ENCODE results near the gene SCGB1C2. TPM values are rescaled to one million over a fixed set of nuclear protein-coding genes. Genes with fewer than 3 reads are reported as not detected.

The SCGB1C2 gene
- total RNA-seq, 1 experiment from 2014 or later = not detected

DNA sequence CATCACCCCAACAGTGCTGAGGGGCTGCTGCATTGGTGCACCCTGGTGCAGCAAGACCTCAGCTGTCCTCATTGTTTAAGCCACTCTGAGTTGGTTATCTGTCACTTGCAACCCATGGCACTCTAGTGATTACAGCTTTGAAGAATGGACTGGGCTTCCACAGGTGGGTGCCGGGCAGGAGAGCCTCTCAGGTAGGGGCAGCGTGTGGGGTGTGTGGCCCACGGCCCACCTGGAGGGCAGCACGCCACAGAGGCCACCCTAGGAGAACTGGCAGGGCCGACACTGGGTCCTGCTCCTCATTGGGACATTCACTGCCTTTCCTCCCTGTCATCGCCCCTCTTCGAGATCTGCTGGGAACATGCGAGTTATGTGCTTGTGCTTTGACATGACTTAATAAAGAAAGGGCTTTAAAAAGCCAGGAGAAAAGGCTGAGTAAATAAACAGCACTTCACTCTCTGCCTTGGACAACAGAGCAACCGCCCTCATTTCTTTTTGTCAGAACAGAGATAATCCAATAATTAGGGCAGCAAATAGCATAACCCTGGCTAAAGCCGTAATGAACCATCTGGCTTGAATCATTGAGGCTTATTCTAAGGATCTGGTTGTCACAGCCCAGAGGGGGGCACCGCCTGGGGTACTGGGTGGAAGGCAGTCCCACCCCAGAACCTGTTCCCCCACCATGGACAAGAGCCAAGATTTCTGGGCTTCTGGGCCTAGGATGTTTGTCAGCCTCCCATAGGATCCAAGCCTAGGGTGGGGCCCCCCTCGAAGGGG is 41.1 kb downstream of the SCGB1C2 start:
- ATAC-seq (no peak), DNase-seq (ENCODE audit: low spot score) (no peak)
- POLR2A ChIA-PET = no interaction called here
- Mint-ChIP-seq H3K27ac (no peak overlapping the region), H3K36me3 (no peaks in the 10 kb centered on the region), H3K9me3 (no peaks in the 10 kb centered on the region), H3K4me1 (peaks cover 12% of the 10 kb centered on the region), H3K4me3 (no peak overlapping the region), H3K27me3 (ENCODE audit: low read depth) (peaks cover 40% of the 10 kb centered on the region)
- CTCF ChIA-PET = interaction anchor here (1.1 kb wide), 1 partner anchor 130 kb away, joined by 4 read pairs; no protein-coding TSS in a partner anchor
- TF ChIP-seq CBFB (CRISPR knock-in tag; IDR thresholded peaks at IDR 0.05; ENCODE audit: low read depth) (no peak), PRRX2 (CRISPR knock-in tag; IDR thresholded peaks at IDR 0.05) (no peak), IRF2 (CRISPR knock-in tag; IDR thresholded peaks at IDR 0.05; ENCODE audit: borderline replicate concordance, low read depth) (no peak), SMAD4 (CRISPR knock-in tag; IDR thresholded peaks at IDR 0.05) (no peak), GRHL2 (CRISPR knock-in tag; IDR thresholded peaks at IDR 0.05; ENCODE audit: insufficient replicate concordance, severe bottlenecking) (no peak), ATF1 (CRISPR knock-in tag; IDR thresholded peaks at IDR 0.05) (no peak), ZNF263 (CRISPR knock-in tag; IDR thresholded peaks at IDR 0.05; ENCODE audit: low read depth) (no peak), ZNF138 (CRISPR knock-in tag; conservative IDR thresholded peaks at IDR 0.05) (no peak), ZBTB21 (CRISPR knock-in tag; IDR thresholded peaks at IDR 0.05; ENCODE audit: borderline replicate concordance) (no peak), GTF2I (CRISPR knock-in tag; conservative IDR thresholded peaks at IDR 0.05) (no peak), ZNF317 (CRISPR knock-in tag; IDR thresholded peaks at IDR 0.05; ENCODE audit: borderline replicate concordance, low read depth) (no peak), HMGA2 (CRISPR knock-in tag; IDR thresholded peaks at IDR 0.05) (no peak)
- TF ChIP-seq, protein P1, sequence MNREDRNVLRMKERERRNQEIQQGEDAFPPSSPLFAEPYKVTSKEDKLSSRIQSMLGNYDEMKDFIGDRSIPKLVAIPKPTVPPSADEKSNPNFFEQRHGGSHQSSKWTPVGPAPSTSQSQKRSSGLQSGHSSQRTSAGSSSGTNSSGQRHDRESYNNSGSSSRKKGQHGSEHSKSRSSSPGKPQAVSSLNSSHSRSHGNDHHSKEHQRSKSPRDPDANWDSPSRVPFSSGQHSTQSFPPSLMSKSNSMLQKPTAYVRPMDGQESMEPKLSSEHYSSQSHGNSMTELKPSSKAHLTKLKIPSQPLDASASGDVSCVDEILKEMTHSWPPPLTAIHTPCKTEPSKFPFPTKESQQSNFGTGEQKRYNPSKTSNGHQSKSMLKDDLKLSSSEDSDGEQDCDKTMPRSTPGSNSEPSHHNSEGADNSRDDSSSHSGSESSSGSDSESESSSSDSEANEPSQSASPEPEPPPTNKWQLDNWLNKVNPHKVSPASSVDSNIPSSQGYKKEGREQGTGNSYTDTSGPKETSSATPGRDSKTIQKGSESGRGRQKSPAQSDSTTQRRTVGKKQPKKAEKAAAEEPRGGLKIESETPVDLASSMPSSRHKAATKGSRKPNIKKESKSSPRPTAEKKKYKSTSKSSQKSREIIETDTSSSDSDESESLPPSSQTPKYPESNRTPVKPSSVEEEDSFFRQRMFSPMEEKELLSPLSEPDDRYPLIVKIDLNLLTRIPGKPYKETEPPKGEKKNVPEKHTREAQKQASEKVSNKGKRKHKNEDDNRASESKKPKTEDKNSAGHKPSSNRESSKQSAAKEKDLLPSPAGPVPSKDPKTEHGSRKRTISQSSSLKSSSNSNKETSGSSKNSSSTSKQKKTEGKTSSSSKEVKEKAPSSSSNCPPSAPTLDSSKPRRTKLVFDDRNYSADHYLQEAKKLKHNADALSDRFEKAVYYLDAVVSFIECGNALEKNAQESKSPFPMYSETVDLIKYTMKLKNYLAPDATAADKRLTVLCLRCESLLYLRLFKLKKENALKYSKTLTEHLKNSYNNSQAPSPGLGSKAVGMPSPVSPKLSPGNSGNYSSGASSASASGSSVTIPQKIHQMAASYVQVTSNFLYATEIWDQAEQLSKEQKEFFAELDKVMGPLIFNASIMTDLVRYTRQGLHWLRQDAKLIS (CRISPR knock-in tag; IDR thresholded peaks at IDR 0.05; ENCODE audit: borderline replicate concordance) = no peak
- TF ChIP-seq, protein P2, sequence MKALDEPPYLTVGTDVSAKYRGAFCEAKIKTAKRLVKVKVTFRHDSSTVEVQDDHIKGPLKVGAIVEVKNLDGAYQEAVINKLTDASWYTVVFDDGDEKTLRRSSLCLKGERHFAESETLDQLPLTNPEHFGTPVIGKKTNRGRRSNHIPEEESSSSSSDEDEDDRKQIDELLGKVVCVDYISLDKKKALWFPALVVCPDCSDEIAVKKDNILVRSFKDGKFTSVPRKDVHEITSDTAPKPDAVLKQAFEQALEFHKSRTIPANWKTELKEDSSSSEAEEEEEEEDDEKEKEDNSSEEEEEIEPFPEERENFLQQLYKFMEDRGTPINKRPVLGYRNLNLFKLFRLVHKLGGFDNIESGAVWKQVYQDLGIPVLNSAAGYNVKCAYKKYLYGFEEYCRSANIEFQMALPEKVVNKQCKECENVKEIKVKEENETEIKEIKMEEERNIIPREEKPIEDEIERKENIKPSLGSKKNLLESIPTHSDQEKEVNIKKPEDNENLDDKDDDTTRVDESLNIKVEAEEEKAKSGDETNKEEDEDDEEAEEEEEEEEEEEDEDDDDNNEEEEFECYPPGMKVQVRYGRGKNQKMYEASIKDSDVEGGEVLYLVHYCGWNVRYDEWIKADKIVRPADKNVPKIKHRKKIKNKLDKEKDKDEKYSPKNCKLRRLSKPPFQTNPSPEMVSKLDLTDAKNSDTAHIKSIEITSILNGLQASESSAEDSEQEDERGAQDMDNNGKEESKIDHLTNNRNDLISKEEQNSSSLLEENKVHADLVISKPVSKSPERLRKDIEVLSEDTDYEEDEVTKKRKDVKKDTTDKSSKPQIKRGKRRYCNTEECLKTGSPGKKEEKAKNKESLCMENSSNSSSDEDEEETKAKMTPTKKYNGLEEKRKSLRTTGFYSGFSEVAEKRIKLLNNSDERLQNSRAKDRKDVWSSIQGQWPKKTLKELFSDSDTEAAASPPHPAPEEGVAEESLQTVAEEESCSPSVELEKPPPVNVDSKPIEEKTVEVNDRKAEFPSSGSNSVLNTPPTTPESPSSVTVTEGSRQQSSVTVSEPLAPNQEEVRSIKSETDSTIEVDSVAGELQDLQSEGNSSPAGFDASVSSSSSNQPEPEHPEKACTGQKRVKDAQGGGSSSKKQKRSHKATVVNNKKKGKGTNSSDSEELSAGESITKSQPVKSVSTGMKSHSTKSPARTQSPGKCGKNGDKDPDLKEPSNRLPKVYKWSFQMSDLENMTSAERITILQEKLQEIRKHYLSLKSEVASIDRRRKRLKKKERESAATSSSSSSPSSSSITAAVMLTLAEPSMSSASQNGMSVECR (CRISPR knock-in tag; IDR thresholded peaks at IDR 0.05; ENCODE audit: borderline replicate concordance) = no peak
- TF ChIP-seq, protein P3, sequence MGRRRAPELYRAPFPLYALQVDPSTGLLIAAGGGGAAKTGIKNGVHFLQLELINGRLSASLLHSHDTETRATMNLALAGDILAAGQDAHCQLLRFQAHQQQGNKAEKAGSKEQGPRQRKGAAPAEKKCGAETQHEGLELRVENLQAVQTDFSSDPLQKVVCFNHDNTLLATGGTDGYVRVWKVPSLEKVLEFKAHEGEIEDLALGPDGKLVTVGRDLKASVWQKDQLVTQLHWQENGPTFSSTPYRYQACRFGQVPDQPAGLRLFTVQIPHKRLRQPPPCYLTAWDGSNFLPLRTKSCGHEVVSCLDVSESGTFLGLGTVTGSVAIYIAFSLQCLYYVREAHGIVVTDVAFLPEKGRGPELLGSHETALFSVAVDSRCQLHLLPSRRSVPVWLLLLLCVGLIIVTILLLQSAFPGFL (CRISPR knock-in tag; IDR thresholded peaks at IDR 0.05; ENCODE audit: borderline replicate concordance) = no peak
- TF ChIP-seq, protein P4, sequence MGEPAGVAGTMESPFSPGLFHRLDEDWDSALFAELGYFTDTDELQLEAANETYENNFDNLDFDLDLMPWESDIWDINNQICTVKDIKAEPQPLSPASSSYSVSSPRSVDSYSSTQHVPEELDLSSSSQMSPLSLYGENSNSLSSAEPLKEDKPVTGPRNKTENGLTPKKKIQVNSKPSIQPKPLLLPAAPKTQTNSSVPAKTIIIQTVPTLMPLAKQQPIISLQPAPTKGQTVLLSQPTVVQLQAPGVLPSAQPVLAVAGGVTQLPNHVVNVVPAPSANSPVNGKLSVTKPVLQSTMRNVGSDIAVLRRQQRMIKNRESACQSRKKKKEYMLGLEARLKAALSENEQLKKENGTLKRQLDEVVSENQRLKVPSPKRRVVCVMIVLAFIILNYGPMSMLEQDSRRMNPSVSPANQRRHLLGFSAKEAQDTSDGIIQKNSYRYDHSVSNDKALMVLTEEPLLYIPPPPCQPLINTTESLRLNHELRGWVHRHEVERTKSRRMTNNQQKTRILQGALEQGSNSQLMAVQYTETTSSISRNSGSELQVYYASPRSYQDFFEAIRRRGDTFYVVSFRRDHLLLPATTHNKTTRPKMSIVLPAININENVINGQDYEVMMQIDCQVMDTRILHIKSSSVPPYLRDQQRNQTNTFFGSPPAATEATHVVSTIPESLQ (CRISPR knock-in tag; IDR thresholded peaks at IDR 0.05) = no peak
- TF ChIP-seq, protein P5, sequence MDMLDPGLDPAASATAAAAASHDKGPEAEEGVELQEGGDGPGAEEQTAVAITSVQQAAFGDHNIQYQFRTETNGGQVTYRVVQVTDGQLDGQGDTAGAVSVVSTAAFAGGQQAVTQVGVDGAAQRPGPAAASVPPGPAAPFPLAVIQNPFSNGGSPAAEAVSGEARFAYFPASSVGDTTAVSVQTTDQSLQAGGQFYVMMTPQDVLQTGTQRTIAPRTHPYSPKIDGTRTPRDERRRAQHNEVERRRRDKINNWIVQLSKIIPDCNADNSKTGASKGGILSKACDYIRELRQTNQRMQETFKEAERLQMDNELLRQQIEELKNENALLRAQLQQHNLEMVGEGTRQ (CRISPR knock-in tag; IDR thresholded peaks at IDR 0.05) = no peak
- TF ChIP-seq, protein P6, sequence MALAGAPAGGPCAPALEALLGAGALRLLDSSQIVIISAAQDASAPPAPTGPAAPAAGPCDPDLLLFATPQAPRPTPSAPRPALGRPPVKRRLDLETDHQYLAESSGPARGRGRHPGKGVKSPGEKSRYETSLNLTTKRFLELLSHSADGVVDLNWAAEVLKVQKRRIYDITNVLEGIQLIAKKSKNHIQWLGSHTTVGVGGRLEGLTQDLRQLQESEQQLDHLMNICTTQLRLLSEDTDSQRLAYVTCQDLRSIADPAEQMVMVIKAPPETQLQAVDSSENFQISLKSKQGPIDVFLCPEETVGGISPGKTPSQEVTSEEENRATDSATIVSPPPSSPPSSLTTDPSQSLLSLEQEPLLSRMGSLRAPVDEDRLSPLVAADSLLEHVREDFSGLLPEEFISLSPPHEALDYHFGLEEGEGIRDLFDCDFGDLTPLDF (CRISPR knock-in tag; IDR thresholded peaks at IDR 0.05) = no peak
- TF ChIP-seq, protein P7, sequence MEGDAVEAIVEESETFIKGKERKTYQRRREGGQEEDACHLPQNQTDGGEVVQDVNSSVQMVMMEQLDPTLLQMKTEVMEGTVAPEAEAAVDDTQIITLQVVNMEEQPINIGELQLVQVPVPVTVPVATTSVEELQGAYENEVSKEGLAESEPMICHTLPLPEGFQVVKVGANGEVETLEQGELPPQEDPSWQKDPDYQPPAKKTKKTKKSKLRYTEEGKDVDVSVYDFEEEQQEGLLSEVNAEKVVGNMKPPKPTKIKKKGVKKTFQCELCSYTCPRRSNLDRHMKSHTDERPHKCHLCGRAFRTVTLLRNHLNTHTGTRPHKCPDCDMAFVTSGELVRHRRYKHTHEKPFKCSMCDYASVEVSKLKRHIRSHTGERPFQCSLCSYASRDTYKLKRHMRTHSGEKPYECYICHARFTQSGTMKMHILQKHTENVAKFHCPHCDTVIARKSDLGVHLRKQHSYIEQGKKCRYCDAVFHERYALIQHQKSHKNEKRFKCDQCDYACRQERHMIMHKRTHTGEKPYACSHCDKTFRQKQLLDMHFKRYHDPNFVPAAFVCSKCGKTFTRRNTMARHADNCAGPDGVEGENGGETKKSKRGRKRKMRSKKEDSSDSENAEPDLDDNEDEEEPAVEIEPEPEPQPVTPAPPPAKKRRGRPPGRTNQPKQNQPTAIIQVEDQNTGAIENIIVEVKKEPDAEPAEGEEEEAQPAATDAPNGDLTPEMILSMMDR (IDR thresholded peaks at IDR 0.05) = no peak
- TF ChIP-seq, protein P8, sequence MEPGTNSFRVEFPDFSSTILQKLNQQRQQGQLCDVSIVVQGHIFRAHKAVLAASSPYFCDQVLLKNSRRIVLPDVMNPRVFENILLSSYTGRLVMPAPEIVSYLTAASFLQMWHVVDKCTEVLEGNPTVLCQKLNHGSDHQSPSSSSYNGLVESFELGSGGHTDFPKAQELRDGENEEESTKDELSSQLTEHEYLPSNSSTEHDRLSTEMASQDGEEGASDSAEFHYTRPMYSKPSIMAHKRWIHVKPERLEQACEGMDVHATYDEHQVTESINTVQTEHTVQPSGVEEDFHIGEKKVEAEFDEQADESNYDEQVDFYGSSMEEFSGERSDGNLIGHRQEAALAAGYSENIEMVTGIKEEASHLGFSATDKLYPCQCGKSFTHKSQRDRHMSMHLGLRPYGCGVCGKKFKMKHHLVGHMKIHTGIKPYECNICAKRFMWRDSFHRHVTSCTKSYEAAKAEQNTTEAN (CRISPR knock-in tag; IDR thresholded peaks at IDR 0.05) = no peak

Data from WTC11 (cell line).